ENCODE data around the gene C19orf67. TPM values are rescaled to one million over a fixed set of nuclear protein-coding genes. Genes with fewer than 3 reads are reported as not detected.
A peak's percentile ranks its signal among the peaks of the same experiment; 100 is the strongest.
"Not testable (repeated sequence)": the region's sequence is repeated elsewhere in the genome, so short reads cannot be mapped to it uniquely, and the experiment has no call there.

The C19orf67 gene
- total RNA-seq, 1 experiment from 2014 or later, result not detected

- DNase-seq (ENCODE audit: low read depth, low spot score) (no peak), ATAC-seq (no peak)
- H3K36me3 ChIP-seq (ENCODE audit: control insufficient read depth in 1 of 2, insufficient read depth in 2 of 2, low read length in 2 of 2), result peaks cover 0 to 6% of the 10 kb centered on the region in 2 experiments; a peak in 2 of 4 replicates
- H4K20me1 ChIP-seq (ENCODE audit: insufficient read depth), result no peaks in the 10 kb centered on the region
- TF ChIP-seq CEBPB (IDR thresholded peaks at IDR 0.05; ENCODE audit: low read depth) (no peak), YY1 (IDR thresholded peaks at IDR 0.05; ENCODE audit: extremely low read depth, insufficient replicate concordance, low read depth, low read length) (no peak), ZBTB33 (IDR thresholded peaks at IDR 0.05; ENCODE audit: extremely low read depth, insufficient replicate concordance, low read length) (no peak), REST (IDR thresholded peaks at IDR 0.05; ENCODE audit: low read depth) (no peak)
- no peak overlapping the region for H3K4me2 ChIP-seq (ENCODE audit: low read length)
- H3K27ac ChIP-seq (ENCODE audit: low read depth, low read length), result no peak overlapping the region
- intact Hi-C loops (cut with micrococcal nuclease), result no loop called here
- no peaks in the 10 kb centered on the region for H3K9me3 ChIP-seq (ENCODE audit: control insufficient read depth in 1 of 2, insufficient read depth in 1 of 2, low read depth in 1 of 2, low read length in 2 of 2)
- H3K27me3 ChIP-seq (ENCODE audit: insufficient read depth, low read length), result no peaks in the 10 kb centered on the region
- H2AFZ ChIP-seq (ENCODE audit: low read depth, low read length, poor library complexity, severe bottlenecking), result no peak overlapping the region
- H3K4me1 ChIP-seq (ENCODE audit: control insufficient read depth in 1 of 2, insufficient read depth in 2 of 2, low read length in 2 of 2), result peaks cover 0 to 3% of the 10 kb centered on the region in 2 experiments; a peak in 1 of 4 replicates
- BruUV-seq (replicated peaks), result no TSS peak
- no peaks in the 10 kb centered on the region for H3K9me2 ChIP-seq (ENCODE audit: insufficient read depth)
- no peak overlapping the region for H3K9ac ChIP-seq (ENCODE audit: low read length)
- POLR2A ChIA-PET, result no interaction called here
- no peaks in the 10 kb centered on the region for H3K79me2 ChIP-seq (ENCODE audit: insufficient read depth, low read length)
- no peak overlapping the region for H3K4me3 ChIP-seq (replicated peaks in 1 of 2; ENCODE audit: low read depth in 1 of 2, low read length in 2 of 2)
- RAD21 ChIA-PET (ENCODE audit: low non-redundant PET in 1 of 2, low total read pairs in 2 of 2, uncharacterized antibody in 2 of 2, unreplicated experiment in 2 of 2), result no interaction called here
- CTCF ChIA-PET, result interaction anchor here (1.3 kb wide), 1 partner anchor 8 kb away, joined by 6 read pairs; no protein-coding TSS in a partner anchor
These were observed 33.6 kb downstream of the C19orf67 start for GRCh38 chr19:14051980-14052379.

GRCh38 chr19:14050961-14051360 lies 34.6 kb downstream of the C19orf67 start:
- ATAC-seq, result 0 out of 2 replicates have a peak, but pooled peaks have one; percentile 30
- H3K79me2 ChIP-seq (ENCODE audit: insufficient read depth, low read length); H3K27me3 ChIP-seq (ENCODE audit: insufficient read depth, low read length); H3K36me3 ChIP-seq (ENCODE audit: control insufficient read depth in 1 of 2, insufficient read depth in 2 of 2, low read length in 2 of 2); H3K4me3 ChIP-seq (replicated peaks in 1 of 2; ENCODE audit: low read depth in 1 of 2, low read length in 2 of 2); H3K9me3 ChIP-seq (ENCODE audit: control insufficient read depth in 1 of 2, insufficient read depth in 1 of 2, low read depth in 1 of 2, low read length in 2 of 2); RAD21 ChIA-PET (ENCODE audit: low non-redundant PET in 1 of 2, low total read pairs in 2 of 2, uncharacterized antibody in 2 of 2, unreplicated experiment in 2 of 2); H3K9me2 ChIP-seq (ENCODE audit: insufficient read depth); H3K4me2 ChIP-seq (ENCODE audit: low read length); DNase-seq (ENCODE audit: low read depth, low spot score); BruUV-seq (replicated peaks); H2AFZ ChIP-seq (ENCODE audit: low read depth, low read length, poor library complexity, severe bottlenecking); POLR2A ChIA-PET; H3K27ac ChIP-seq (ENCODE audit: low read depth, low read length); H3K9ac ChIP-seq (ENCODE audit: low read length); H3K4me1 ChIP-seq (ENCODE audit: control insufficient read depth in 1 of 2, insufficient read depth in 2 of 2, low read length in 2 of 2); H4K20me1 ChIP-seq (ENCODE audit: insufficient read depth); intact Hi-C loops (cut with micrococcal nuclease): not testable (repeated sequence)
- CTCF ChIA-PET, result interaction anchor here (1.3 kb wide), 1 partner anchor 9 kb away, joined by 6 read pairs; no protein-coding TSS in a partner anchor
